NCI-H69 (cell line): ENCODE data around the gene EHD3.
"Not testable (repeated sequence)": the region's sequence is repeated elsewhere in the genome, so short reads cannot be mapped to it uniquely, and the experiment has no call there.

Source experiments
- DNase-seq: peaks from one replicate; lab custom pipeline; 2025; lab: John Stamatoyannopoulos, UW

Gene EHD3

DNA sequence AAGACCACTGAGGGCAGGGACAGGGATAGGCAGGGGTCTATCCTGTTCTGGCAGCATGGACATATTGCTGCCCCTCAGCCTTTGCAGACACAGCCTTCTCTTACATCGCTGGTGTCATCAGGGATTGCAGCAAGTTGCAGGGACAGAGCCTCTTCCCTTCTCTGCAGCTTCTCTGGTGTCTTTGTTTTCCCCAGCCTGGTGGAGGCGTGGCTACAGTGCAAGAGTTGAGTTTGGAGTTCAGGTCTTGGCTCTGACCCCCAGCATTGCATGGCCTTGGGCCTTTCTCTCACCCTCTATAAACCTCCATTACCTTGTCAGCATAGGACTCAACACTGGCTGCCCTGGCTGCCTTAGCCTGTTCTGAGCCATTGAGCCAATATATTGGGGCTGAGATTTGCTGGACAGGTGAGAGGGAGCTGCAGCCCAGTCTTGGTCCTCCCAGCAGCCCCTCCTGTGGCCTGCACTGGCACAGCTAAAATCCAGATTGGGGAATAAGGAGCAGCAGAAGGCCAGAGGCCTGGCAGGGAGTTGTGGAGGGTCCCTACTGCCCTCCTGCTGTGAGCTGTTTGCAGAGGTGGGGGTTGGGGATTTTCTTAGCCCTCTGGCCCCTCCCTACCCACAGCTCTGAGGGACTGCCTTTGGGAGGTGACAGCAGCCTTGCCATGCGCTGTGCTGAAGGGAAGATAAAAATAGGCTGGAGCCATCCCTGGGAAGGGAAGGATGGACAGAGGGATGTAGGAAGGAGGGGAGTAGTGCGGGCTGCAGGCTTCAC lies 22.8 kb downstream of the EHD3 start:
- peak; percentile 48 for DNase-seq

DNA sequence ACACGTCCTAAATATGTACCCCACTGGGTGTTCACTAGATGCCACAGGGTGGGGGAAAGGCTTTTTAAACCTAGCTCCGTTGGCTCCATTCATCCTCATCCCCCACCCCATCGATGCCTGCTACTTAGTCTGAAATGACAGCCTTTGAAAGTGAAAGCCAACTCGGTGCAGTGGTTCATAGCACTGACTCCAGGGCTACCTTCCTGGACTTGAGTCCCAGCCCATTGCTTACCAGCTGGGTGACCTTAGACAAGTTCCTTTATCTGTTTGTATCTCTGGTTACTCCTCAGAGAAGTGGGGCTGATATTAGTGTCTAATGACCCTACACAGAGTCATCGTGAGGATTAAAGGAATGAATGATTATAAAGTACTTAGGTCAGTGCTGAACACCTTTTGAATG lies 24.4 kb downstream of the EHD3 start:
- no peak for DNase-seq

- no peak for DNase-seq
These were observed 25.1 kb downstream of the EHD3 start for GRCh38 chr2:31259075-31259474.

DNA sequence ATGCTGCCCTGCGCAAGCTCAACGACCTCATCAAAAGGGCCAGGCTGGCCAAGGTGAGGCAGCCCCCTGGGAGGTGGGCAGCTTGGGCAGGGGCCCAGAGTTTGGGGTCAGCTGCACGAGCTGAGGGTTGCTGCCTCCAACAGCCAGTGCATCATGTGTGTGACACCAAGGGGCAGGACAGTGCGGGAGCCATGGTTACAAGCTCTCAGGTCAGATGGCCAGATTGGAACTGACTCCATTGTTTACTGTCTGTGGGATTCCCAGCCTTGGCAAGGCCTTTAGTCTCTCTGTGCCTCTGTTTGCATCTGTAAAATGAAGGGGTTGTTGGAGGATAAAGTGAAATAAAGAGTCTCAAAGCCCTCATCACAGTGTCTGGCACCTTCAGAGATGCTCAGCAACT lies 26.9 kb downstream of the EHD3 start:
- no peak for DNase-seq

DNA sequence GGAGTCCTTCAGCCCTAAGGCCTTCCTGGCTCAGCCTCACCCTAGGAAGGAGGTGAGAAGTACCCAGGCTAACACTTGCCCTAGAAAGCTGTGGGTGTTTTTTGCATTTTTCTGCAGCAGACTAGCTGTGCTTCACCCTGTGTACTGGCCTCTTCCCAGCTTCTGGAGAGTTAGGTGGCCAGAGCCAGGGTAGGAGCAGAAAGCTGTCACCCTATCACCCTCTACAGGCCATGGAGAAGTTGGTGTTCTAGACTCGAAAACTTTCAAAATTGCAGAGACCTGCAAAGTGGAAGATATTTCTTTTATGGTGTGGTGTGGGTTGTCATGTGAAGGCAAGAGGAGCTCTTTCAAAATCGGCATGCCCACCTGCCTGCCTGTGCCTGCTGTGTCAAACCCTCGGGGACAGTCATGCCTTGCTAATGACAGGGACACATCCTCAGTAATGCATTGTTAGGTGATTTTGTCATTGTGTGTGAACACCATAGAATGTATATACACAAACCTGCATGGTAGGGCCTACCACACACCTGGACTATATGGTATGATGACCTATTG lies 29.8 kb downstream of the EHD3 start:
- peak; percentile 30 for DNase-seq

DNA sequence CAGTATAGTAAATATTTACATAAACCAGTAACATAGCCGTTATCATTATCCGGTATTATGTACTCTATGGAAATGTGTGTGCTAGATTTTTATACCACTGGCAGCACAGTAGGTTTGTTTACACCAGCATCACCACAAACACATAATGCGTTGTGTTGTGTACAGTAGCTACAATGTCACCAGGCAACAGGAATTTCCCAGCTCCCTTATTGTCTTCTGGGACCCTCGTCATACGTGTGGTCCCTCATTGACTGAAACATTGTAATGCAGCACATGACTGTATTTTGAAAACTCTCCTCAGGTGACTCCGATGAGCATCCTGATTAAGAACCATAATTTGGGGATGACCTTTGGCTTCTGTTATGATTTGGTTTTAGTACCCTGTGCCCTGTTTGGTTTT lies 31.3 kb downstream of the EHD3 start:
- no peak for DNase-seq

DNA sequence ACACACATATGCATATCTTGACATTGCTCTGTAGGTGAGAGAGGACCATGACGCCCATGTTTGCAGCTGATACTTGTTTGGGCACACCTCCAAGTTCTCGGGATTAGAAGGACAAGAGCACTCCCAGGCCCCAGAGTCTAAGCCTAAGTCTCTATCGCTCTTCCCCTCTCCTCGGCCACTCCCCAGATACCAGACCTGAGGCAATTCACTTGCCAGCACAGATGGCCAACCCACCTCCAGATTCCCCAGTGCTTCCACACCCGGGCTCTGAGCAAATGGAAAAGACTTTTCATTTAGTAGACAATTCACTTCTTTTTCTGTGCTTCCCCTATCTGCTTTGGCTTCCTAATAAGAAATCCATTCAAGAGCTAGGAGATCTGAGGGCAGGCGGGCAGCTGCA lies 32.9 kb downstream of the EHD3 start:
- DNase-seq = no peak

DNA sequence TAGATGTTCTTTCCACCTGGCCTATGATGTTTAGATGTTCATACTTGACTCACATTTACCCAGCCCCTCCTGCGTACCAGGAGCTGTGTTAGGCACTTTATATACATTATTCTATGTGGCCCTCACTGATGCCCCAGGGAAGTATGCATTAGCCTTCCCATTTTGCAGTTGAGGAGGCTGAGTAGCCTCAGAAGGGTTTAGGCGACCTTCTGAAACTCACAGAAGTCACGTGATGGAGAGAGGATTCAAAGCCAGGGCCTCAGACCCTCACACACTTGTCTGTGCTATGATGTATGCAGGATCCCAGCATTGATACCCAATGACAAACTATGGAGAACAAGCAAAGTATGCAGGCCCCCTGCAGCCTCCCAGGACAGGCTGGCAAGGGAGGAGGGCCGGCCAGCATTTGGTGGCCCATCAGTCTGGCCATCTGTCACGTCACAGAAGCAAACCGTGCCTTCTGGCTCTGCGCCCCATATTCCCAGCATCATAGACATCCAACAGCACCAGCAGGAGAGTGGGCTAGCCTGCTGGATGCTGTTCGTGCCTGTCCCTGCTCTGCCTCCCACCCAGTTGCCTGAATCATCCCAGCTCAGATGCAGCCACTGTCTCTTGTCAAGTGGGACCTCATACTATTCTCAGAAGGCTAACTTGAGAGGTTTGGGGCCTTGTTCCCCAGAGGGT lies 33.6 kb downstream of the EHD3 start:
- no peak for DNase-seq

DNA sequence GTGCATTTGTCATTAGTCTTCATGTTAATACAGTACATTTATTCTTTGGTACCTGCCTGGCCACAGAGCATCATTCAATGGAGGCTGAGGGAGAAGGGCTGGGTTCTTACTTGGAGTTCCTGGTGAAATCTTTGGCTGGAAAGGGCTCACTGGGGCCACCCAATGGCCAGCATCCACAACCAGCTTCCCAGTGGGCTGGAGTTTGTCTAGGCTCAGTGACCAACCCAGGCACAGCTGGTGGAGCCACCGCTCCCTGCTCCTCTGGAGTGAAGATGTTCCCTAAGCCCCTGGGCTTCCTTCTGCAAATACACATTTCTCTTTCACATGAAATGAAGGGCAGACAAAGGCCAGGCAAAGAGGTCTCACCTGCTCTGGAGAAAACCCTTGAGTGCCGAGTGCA lies 34.4 kb downstream of the EHD3 start:
- peak; percentile 5 for DNase-seq

DNA sequence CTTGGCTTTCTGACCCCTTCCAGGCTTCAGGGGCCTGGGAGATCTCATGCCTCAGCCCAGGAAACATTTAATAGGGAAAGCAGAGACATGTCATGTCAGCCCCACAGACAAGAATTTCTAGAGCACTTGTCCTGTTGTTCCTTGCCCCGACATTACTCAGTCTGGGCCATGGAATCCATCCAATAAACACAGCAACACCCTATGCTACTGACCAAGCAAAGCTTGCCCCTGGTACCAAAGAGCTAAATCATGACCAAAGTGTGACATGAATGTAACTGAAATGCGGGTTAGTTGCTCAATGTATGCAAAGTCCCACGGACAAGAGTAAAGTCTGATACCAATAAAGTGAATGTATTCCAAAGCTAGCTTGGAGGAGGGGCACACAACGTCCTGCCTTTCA lies 35.1 kb downstream of the EHD3 start:
- DNase-seq = no peak

DNA sequence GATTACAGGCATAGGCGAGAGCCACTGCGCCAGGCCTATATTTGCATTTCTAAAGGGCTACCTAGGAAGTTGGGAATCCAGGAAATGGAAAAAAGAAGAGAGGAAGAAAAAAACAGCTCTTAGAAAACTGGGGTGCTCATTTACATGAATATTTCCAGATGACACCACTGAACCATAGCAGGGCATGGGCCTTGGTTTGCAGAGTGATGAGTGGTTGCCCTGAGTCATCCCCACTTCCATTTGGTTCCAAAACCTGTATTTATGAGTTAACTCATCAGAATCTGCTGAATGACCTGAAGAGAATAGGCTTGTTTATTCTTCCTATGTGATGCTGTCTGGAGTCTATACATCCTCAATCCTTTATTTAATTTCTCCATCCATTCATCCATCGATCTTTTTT lies 36.2 kb downstream of the EHD3 start:
- no peak for DNase-seq

GRCh38 chr2:31270822-31271231 lies 36.9 kb downstream of the EHD3 start:
- DNase-seq = no peak

GRCh38 chr2:31271851-31272267 lies 37.9 kb downstream of the EHD3 start:
- DNase-seq = peak; percentile 42

- DNase-seq = no peak
These were observed 40.6 kb downstream of the EHD3 start for GRCh38 chr2:31274401-31275075.

DNA sequence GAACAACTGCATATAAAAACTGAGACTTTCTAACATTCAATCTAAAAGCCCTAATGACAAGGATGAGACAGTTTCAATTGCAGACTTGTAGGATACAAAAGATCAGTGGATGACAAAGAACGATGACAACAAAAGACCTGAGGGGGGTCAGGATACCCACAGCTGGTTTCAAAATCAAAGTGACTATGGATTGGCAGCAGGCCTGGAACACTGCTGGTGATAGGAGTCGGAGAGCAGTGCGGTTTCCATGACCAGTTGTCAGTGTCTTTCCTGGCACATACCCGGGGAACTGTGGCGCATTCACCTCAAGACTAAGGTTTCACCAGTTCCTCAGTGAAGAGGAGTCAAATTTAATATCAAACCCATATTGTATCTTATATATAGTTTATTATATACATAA lies 42.0 kb downstream of the EHD3 start:
- peak; percentile 25 for DNase-seq

GRCh38 chr2:31277621-31278020 lies 43.7 kb downstream of the EHD3 start:
- no peak for DNase-seq

DNA sequence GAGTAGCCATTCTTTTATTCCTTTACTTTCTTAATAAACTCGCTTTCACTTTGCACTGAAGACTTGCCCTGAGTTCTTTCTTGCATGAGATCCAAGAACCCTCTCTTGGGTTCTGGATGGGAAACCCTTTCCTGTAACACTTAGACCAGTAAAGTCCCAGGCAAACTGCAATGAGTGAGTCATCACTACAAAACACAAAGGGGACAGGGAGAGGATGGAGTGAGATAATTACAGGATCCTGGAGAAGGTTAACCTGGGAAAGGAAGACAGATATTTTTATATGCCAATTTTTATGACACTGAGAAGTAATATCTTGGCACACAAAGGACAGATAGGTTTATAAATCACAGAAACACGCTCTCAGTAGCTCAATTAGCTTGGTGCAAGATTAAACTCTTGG lies 48.7 kb downstream of the EHD3 start:
- peak; percentile 20 for DNase-seq

DNA sequence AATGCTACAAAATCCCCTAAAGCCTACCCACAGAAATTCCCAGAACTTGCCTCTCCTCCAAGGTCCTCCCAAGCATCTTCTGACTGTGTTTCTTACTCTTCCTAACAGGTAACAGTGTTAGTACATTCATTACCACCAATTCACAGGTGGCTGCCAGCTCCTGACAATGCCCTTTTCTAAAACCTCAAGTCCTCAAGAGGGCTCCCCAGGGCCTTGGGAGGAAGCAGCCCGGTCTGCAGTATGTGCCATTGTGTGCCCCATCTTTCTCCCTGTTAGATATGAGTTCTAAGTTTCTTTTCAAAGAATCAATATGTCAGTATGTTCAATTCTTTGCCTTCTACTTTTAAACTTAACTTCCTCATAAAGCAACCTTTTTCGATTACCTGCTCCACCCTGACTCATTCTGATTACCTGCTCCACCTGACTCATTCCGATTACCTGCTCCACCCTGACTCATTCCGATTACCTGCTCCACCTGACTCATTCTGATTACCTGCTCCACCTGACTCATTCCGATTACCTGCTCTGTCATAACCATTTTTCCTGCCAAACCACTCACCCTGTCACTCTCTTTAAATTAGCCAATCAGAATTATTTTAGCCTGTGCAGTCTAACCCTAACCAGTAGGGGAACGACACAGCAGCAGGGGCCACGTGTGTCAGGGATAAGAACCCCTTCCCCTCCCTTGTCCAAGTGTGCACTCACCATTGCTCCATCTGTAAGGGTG lies 49.4 kb downstream of the EHD3 start:
- not testable (repeated sequence) for DNase-seq

- no peak for DNase-seq
These were observed 50.2 kb downstream of the EHD3 start for GRCh38 chr2:31284107-31284506.

GRCh38 chr2:31286230-31286629 lies 52.3 kb downstream of the EHD3 start:
- DNase-seq = no peak

DNA sequence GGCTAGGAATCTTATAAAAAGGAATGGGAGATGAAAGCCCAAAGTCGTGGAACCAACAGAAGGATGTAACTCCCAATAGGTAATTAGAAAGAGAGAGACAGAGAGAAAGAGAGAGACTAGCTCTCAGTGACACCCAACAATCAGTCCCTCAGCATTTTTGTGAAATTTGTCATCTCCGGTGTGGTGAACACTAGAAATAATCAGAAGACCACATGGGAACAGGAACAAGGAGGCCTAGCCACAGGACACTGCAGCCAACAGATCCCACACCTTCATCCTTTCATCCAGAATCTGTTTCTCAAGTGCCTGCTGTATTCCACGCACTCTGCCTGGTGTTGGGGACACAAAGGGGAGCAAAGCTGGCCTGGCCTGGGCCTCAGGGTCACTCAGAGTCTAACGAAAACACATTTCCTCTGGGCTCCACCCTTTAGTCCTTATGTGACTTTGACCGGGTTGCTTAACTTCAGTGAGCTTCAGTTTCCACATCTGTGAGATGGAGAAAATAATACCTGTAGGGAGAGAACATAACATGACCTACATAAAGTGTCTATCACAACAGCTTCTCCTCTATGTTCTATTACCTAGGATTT lies 53.1 kb downstream of the EHD3 start:
- DNase-seq = no peak

- no peak for DNase-seq
These were observed 53.7 kb downstream of the EHD3 start for GRCh38 chr2:31287654-31288053.
